Measurements from ENCODE around the gene PRR32. TPM values are rescaled to one million over a fixed set of nuclear protein-coding genes. Genes with fewer than 3 reads are reported as not detected.

PRR32 gene
- total RNA-seq, 4 donors from 2014 or later = 0.29 TPM; not detected in 3

DNA sequence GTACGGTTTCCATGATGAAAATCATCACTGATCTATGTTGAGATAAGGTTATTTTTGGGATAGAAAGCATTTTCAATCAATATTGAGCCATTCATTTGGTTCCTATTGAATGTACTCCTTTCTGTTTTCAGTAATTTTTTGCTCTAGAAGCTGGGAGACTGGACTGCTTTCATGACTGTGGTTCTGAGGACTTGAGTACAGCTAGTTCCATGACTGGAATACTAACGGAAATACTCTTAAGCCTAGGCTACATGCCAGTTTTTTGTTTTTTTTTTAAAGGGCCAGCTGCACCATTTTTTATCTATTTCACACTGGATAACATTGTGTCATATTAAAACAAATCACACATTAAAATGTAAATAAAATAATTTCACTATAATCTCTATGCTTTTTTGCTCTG is 16.7 kb downstream of the PRR32 start:
- no peak overlapping the region for H3K27ac ChIP-seq
- no peaks in the 10 kb centered on the region for H3K4me1 ChIP-seq
- no peaks in the 10 kb centered on the region for H3K36me3 ChIP-seq
- H3K27me3 ChIP-seq = no peaks in the 10 kb centered on the region
- ATAC-seq (no peak), DNase-seq (no peak)
- no peak for TF ChIP-seq POLR2A (IDR thresholded peaks at IDR 0.05)
- TF ChIP-seq CTCF (IDR thresholded peaks at IDR 0.05 in 4 of 5, conservative IDR thresholded peaks at IDR 0.05 in 1 of 5) = no peak
- intact Hi-C loops (cut with DNase I; ENCODE audit: low total_unique reads) = no loop called here
- in situ Hi-C loops (cut with MboI; ENCODE audit: low sequenced_read_pairs in 4 of 4) = no loop called here
- no peaks in the 10 kb centered on the region for H3K9me3 ChIP-seq
- no peak overlapping the region for H3K4me3 ChIP-seq

DNA sequence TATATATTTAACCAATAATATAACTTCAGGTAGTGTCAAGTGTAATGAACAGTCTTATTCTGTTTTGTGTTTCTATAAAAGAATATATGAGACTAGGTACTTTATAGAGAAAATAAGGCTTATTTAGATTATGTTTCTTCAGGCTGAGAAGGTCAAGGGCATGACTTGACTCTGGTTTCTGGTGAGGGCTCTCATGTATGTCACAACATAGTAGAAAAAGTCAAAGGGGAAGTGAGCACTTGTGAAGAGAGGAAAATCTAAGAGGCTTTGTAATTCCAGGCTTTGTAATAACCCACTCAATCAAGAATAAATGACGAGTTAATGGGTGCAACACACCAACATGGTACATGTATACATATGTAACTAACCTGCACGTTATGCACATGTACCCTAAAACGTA is 27.6 kb downstream of the PRR32 start:
- no peaks in the 10 kb centered on the region for H3K27me3 ChIP-seq
- in situ Hi-C loops (cut with MboI; ENCODE audit: low sequenced_read_pairs in 4 of 4) = no loop called here
- H3K4me3 ChIP-seq = no peak overlapping the region
- no peak for DNase-seq
- no peaks in the 10 kb centered on the region for H3K9me3 ChIP-seq
- H3K27ac ChIP-seq = no peak overlapping the region
- intact Hi-C loops (cut with DNase I; ENCODE audit: low total_unique reads) = no loop called here
- ATAC-seq = no peak
- TF ChIP-seq POLR2A (IDR thresholded peaks at IDR 0.05) = no peak
- TF ChIP-seq CTCF (IDR thresholded peaks at IDR 0.05 in 4 of 5, conservative IDR thresholded peaks at IDR 0.05 in 1 of 5) = no peak
- H3K4me1 ChIP-seq = no peaks in the 10 kb centered on the region
- H3K36me3 ChIP-seq = no peaks in the 10 kb centered on the region

DNA sequence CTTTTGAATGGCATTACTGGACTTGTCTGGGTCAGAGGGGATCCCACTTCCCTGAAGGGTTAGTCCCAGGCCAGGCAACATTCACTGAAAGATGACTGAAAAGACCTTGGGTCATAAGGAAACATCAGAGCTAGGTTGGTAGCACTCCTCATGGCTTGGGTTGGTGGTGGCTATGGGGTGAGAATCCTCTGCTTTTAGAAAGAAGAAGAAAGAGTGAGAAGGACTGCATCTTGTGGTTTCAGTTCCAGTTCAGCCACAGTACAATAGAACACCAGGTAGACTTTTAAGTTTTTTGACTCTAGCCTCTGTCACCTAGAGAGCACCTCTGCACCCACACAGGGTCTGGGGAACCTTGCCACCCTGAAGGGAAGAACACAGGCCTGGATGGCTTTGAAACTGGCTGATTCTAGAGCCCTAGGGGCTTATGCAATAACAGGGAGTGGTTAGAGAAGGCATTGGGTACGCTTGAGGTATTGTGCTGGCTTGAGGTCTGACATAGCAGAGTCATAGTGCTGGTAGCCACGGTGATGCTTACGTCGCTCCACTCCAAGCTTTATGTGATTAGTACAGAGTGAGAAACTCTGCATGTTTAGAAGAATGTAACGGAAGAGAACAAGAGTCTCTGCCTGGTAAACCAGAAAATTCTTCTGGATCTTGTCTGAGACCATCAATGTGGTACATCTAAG is 36.5 kb downstream of the PRR32 start:
- no peak for DNase-seq
- Histone ChIP-seq H3K27me3 (no peaks in the 10 kb centered on the region), H3K4me1 (no peaks in the 10 kb centered on the region), H3K27ac (no peak overlapping the region), H3K36me3 (no peaks in the 10 kb centered on the region), H3K4me3 (no peak overlapping the region), H3K9me3 (no peaks in the 10 kb centered on the region)
- no peak for TF ChIP-seq CTCF (IDR thresholded peaks at IDR 0.05 in 4 of 5, conservative IDR thresholded peaks at IDR 0.05 in 1 of 5)
- TF ChIP-seq POLR2A (IDR thresholded peaks at IDR 0.05) = no peak
- no peak for ATAC-seq
- intact Hi-C loops (cut with DNase I; ENCODE audit: low total_unique reads) = no loop called here
- in situ Hi-C loops (cut with MboI; ENCODE audit: low sequenced_read_pairs in 4 of 4) = no loop called here

All from gastrocnemius medialis (tissue), 4 donors.